Right lobe of liver (tissue), 4 donors: ENCODE results near the gene KCNK4.

Experiments
- POLR2A ChIP-seq: fragments of 450-650 bp; IDR thresholded peaks from one replicate; pipeline ENCODE4 v1.6.1; 2017; ENCODE audit warnings: antibody characterized with exemption, mild to moderate bottlenecking
- TF ChIP-seq, protein P1 (sequence below), 4 donors: fragments of 200-600 bp in 3 of 4; fragments of 450-650 bp in 1 of 4; IDR thresholded peaks; one replicate each; pipeline versions ENCODE4 v1.5.1 to v1.8.0; 2016 to 2022; ENCODE audit warnings: antibody characterized with exemption in 4 of 4, mild to moderate bottlenecking in 2 of 4
- donor health status: DM: no; HTN: no; CAD: no.
- donor health status: DM: no; HTN: no; CAD: no.
- donor health status: DM: no; HTN: yes; CAD: no.

GRCh38 chr11:64317325-64317960 is 26.3 kb downstream of the KCNK4 start, which contains the start of gene TRMT112:
- TF ChIP-seq POLR2A, result peak; percentile 74
- TF ChIP-seq, protein P1, sequence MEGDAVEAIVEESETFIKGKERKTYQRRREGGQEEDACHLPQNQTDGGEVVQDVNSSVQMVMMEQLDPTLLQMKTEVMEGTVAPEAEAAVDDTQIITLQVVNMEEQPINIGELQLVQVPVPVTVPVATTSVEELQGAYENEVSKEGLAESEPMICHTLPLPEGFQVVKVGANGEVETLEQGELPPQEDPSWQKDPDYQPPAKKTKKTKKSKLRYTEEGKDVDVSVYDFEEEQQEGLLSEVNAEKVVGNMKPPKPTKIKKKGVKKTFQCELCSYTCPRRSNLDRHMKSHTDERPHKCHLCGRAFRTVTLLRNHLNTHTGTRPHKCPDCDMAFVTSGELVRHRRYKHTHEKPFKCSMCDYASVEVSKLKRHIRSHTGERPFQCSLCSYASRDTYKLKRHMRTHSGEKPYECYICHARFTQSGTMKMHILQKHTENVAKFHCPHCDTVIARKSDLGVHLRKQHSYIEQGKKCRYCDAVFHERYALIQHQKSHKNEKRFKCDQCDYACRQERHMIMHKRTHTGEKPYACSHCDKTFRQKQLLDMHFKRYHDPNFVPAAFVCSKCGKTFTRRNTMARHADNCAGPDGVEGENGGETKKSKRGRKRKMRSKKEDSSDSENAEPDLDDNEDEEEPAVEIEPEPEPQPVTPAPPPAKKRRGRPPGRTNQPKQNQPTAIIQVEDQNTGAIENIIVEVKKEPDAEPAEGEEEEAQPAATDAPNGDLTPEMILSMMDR (IDR thresholded peaks at IDR 0.05), result no peak
